AG04449 (cell line): ENCODE measurements around the gene SLC25A12.
"Not testable (repeated sequence)": the region's sequence is repeated elsewhere in the genome, so short reads cannot be mapped to it uniquely, and the experiment has no call there.

Experiments
- CTCF ChIA-PET: fragments of 350-600 bp; formaldehyde crosslinking; extraction: SDS; loops from one replicate; lab custom pipeline; 2021; ENCODE audit warnings: antibody characterized with exemption; lab: Yijun Ruan, JAX
- POLR2A ChIA-PET: fragments of 400-600, 350-600 bp; formaldehyde crosslinking; extraction: SDS; loops from one replicate; lab custom pipeline; 2020; ENCODE audit warnings: antibody characterized with exemption, inconsistent platforms; lab: Yijun Ruan, JAX
- DNase-seq: peaks from one replicate; pipeline ENCODE4 v3.0.0-alpha.2; 2010; ENCODE audit warnings: low read depth, low spot score
- H3K4me3 ChIP-seq: 2 replicates; pipeline ENCODE4 v1.5.1; 2011; ENCODE audit warnings: low read depth, mild to moderate bottlenecking, control low read depth, low read length
- TF ChIP-seq, protein P1 (sequence below): IDR thresholded peaks from one replicate; pipeline ENCODE4 v1.5.1; 2011; ENCODE audit warnings: mild to moderate bottlenecking, moderate library complexity, low read length, control low read depth, inconsistent platforms; ENCODE audit not compliant: insufficient read depth; ENCODE audit errors: missing control alignments

SLC25A12 gene

DNA sequence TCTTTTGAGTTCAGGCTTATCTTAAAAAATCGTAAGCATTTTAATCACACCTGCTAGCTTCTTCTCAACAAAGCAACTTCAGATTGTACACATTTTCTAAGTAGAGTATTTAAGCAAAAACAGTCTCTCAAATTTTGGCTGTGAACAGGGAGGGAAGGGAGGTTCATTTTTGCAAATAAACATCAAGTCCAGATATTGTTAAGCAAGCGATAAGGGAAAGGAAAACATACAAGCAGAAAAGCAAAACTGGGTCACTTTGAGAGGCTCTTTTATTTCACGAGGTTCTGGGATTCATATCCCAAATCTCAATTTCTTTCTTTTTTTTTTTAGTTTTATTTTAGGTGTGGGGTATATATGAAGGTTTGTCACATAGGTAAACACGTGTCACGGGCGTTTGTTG is 79.9 kb downstream of the SLC25A12 start:
- ChIA-PET POLR2A (no interaction called here), CTCF (interaction anchor here (1.0 to 12.5 kb wide), 3 partner anchors 108 to 300 kb away, joined by 3 to 250 read pairs (median 52); partner anchors contain the start of gene DLX2)
- TF ChIP-seq, protein P1, sequence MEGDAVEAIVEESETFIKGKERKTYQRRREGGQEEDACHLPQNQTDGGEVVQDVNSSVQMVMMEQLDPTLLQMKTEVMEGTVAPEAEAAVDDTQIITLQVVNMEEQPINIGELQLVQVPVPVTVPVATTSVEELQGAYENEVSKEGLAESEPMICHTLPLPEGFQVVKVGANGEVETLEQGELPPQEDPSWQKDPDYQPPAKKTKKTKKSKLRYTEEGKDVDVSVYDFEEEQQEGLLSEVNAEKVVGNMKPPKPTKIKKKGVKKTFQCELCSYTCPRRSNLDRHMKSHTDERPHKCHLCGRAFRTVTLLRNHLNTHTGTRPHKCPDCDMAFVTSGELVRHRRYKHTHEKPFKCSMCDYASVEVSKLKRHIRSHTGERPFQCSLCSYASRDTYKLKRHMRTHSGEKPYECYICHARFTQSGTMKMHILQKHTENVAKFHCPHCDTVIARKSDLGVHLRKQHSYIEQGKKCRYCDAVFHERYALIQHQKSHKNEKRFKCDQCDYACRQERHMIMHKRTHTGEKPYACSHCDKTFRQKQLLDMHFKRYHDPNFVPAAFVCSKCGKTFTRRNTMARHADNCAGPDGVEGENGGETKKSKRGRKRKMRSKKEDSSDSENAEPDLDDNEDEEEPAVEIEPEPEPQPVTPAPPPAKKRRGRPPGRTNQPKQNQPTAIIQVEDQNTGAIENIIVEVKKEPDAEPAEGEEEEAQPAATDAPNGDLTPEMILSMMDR = no peak
- no peak overlapping the region for H3K4me3 ChIP-seq
- no peak for DNase-seq

- POLR2A ChIA-PET = interaction anchor here (0.6 to 1.2 kb wide), 2 partner anchors 272 to 290 kb away, joined by 3 read pairs; partner anchors contain the start of gene DLX1
- no peak overlapping the region for H3K4me3 ChIP-seq
- TF ChIP-seq, protein P1 = no peak
- CTCF ChIA-PET = interaction anchor here (1.5 to 12.5 kb wide), 3 partner anchors 27 to 301 kb away, joined by 3 to 250 read pairs (median 52); partner anchors contain the start of gene DLX2
- no peak for DNase-seq
Measured at GRCh38 chr2:171813729-171814128, 80.3 kb downstream of the SLC25A12 start.

DNA sequence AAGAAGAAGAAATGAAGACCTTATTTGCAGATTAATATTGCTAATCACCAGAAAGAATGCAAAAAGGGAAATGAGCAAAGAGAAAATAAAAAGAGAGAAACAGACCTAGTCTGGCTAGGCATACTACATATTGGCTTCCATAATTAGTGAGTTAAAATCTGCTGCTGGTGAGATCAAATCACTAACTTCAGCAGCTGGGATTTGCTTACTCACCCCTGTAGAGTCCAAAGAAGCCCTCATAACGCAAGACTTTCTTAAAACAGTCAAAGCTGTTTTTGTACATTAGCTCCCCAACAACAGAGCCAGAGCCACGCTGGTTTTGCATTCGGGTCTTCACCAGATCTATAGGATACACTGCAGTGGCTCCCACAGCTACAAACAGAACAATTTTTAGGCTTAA is 80.9 kb downstream of the SLC25A12 start:
- no peak for DNase-seq
- ChIA-PET CTCF (interaction anchor here (1.0 to 12.5 kb wide), 6 partner anchors 11 to 301 kb away, joined by 3 to 250 read pairs (median 20); partner anchors contain the start of gene DLX2), POLR2A (interaction anchor here (0.6 to 1.2 kb wide), 2 partner anchors 272 to 291 kb away, joined by 3 read pairs; partner anchors contain the start of gene DLX1)
- H3K4me3 ChIP-seq = no peak overlapping the region
- TF ChIP-seq, protein P1 = no peak

DNA sequence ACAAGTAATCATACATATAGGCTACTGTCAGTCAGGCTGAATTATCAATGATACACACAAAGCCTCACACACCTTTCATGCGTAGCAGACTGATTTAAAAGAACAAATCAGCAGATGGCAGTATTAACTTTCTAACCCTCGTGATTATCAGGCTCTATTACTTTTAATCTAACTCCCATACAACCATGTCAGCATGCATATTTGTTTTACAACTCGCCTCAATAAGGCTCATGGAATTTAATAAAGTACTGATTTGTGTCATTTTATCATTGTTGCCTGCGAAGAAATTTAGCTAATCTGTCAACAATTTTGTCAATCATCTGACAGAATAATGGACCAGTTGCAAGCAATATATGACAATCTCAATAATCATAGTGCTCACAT is 82.8 kb downstream of the SLC25A12 start:
- CTCF ChIA-PET = interaction anchor here (0.8 to 12.5 kb wide), 29 partner anchors 9 to 672 kb away, joined by 3 to 250 read pairs (median 4); partner anchors contain the start of genes DLX2 and SLC25A12
- POLR2A ChIA-PET = no interaction called here
- TF ChIP-seq, protein P1 = peak; percentile 21
- DNase-seq = no peak
- no peak overlapping the region for H3K4me3 ChIP-seq

- ChIA-PET CTCF (interaction anchor here (0.6 to 12.5 kb wide), 25 partner anchors 9 to 656 kb away, joined by 3 to 250 read pairs (median 4); partner anchors contain the start of gene DLX2), POLR2A (no interaction called here)
- H3K4me3 ChIP-seq = no peak overlapping the region
Measured at GRCh38 chr2:171810422-171811244, 83.4 kb downstream of the SLC25A12 start.

GRCh38 chr2:171808885-171809284 is 85.2 kb downstream of the SLC25A12 start:
- POLR2A ChIA-PET, H3K4me3 ChIP-seq, DNase-seq: not testable (repeated sequence)
- CTCF ChIA-PET = interaction anchor here (1.1 to 12.5 kb wide), 6 partner anchors 12 to 307 kb away, joined by 3 to 250 read pairs (median 4); partner anchors contain the start of gene DLX2

More at GRCh38 chr2:171810422-171811244, 83.4 kb downstream of the SLC25A12 start:
- TF ChIP-seq, protein P1 = no peak
- no peak for DNase-seq
